ENCODE data around the gene TTC5.

DNA sequence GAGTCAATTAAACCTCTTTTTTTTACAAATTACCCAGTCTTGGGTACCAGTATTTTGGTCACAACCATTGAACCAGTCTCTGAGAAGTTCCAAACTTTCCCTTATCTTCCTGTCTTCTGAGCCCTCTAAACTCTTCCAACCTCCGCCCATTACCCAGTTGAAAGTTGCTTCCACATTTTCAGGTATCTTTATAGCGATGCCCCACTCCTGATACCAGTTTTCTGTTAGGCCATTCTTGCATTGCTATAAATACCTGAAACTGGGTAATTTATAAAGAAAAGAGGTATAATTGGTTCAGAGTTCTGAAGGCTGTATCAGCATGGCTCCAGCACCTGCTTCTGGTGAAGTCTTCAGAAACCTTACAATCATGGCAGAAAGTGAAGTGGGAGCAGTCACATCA is 31.7 kb downstream of the TTC5 start:
- TF ChIP-seq, protein P1, sequence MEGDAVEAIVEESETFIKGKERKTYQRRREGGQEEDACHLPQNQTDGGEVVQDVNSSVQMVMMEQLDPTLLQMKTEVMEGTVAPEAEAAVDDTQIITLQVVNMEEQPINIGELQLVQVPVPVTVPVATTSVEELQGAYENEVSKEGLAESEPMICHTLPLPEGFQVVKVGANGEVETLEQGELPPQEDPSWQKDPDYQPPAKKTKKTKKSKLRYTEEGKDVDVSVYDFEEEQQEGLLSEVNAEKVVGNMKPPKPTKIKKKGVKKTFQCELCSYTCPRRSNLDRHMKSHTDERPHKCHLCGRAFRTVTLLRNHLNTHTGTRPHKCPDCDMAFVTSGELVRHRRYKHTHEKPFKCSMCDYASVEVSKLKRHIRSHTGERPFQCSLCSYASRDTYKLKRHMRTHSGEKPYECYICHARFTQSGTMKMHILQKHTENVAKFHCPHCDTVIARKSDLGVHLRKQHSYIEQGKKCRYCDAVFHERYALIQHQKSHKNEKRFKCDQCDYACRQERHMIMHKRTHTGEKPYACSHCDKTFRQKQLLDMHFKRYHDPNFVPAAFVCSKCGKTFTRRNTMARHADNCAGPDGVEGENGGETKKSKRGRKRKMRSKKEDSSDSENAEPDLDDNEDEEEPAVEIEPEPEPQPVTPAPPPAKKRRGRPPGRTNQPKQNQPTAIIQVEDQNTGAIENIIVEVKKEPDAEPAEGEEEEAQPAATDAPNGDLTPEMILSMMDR (optimal IDR thresholded peaks at IDR 0.05 in 1 of 3, IDR thresholded peaks at IDR 0.05 in 1 of 3, conservative IDR thresholded peaks at IDR 0.05 in 1 of 3; ENCODE audit: extremely low read depth in 1 of 3, insufficient read depth in 2 of 3, low read length in 3 of 3) = no peak
- TF ChIP-seq EZH2 (IDR thresholded peaks at IDR 0.05; ENCODE audit: low read length) = no peak
